NCI-H1930 (cell line): ENCODE data around the gene TRDMT1.

Source experiments
- DNase-seq, 2 experiments: peaks; one replicate each; lab custom pipeline; 2025; lab: John Stamatoyannopoulos, UW

Gene TRDMT1

GRCh38 chr10:17200912-17201793 lies at the start of gene TRDMT1:
TSS of gene TRDMT1 (minus strand) at chr10:17201672. CDS start at chr10:17201634, 38 bp downstream.
- peak; percentile 18 to 40 for DNase-seq

- DNase-seq = no peak
These were observed 49.3 kb upstream of the TRDMT1 start for GRCh38 chr10:17250736-17251135.

GRCh38 chr10:17249820-17250219 lies 48.3 kb upstream of the TRDMT1 start:
- no peak for DNase-seq

- DNase-seq = no peak
These were observed 47.5 kb upstream of the TRDMT1 start for GRCh38 chr10:17248964-17249363.

- DNase-seq = no peak
These were observed 45.7 kb upstream of the TRDMT1 start for GRCh38 chr10:17247210-17247609.

GRCh38 chr10:17244700-17245365 lies 43.4 kb upstream of the TRDMT1 start:
- no peak for DNase-seq

GRCh38 chr10:17241611-17242333 lies 40.3 kb upstream of the TRDMT1 start:
- no peak for DNase-seq

- no peak for DNase-seq
These were observed 39.1 kb upstream of the TRDMT1 start for GRCh38 chr10:17240616-17241015.

GRCh38 chr10:17240096-17240495 lies 38.6 kb upstream of the TRDMT1 start:
- no peak for DNase-seq

GRCh38 chr10:17239345-17240085 lies 38.0 kb upstream of the TRDMT1 start:
- no peak for DNase-seq

- no peak for DNase-seq
These were observed 37.2 kb upstream of the TRDMT1 start for GRCh38 chr10:17238445-17239291.

- no peak for DNase-seq
These were observed 36.5 kb upstream of the TRDMT1 start for GRCh38 chr10:17237915-17238444.

- no peak for DNase-seq
These were observed 35.7 kb upstream of the TRDMT1 start for GRCh38 chr10:17237149-17237527.

GRCh38 chr10:17236468-17237148 lies 35.1 kb upstream of the TRDMT1 start:
- no peak for DNase-seq

GRCh38 chr10:17235136-17235535 lies 33.7 kb upstream of the TRDMT1 start:
- no peak for DNase-seq

- no peak for DNase-seq
These were observed 33.0 kb upstream of the TRDMT1 start for GRCh38 chr10:17234431-17234945.

- DNase-seq = no peak
These were observed 32.0 kb upstream of the TRDMT1 start for GRCh38 chr10:17233286-17233991.

- no peak for DNase-seq
These were observed 30.9 kb upstream of the TRDMT1 start for GRCh38 chr10:17232276-17232960.

GRCh38 chr10:17231788-17232187 lies 30.3 kb upstream of the TRDMT1 start:
- DNase-seq = no peak
